Measurements from ENCODE around the gene CBX5.

- TF ChIP-seq EZH2phosphoT487 (IDR thresholded peaks at IDR 0.05) (no peak), CTCF (IDR thresholded peaks at IDR 0.05) (no peak), EZH2 (IDR thresholded peaks at IDR 0.05) (no peak)
Observed at GRCh38 chr12:54258201-54258681, 21.7 kb downstream of the CBX5 start.

Data from neural progenitor cell (in vitro differentiated cells).